OCI-LY3 (cell line): ENCODE results near the gene MYOG.

Experiments used
- H2AFZ ChIP-seq: fragments of 200-600, 300-600 bp; shearing (Covaris generic); 2 replicates; pipeline ENCODE4 v1.6.0; 2014; ENCODE audit warnings: antibody characterized with exemption, low read depth, low read length
- H3K27ac ChIP-seq: fragments of 200-600, 300-600 bp; sonication (generic); 2 replicates; pipeline ENCODE4 v1.5.1; 2014; ENCODE audit warnings: mild to moderate bottlenecking, low read length, moderate library complexity, mixed read lengths
- H3K27me3 ChIP-seq: fragments of 200-600, 300-600 bp; sonication (generic); 2 replicates; pipeline ENCODE4 v1.6.1; 2014; ENCODE audit warnings: low read depth, low read length, mixed read lengths
- H3K36me3 ChIP-seq: fragments of 200-600, 300-600 bp; sonication (generic); replicated peaks from 2 replicates; pipeline ENCODE3; 2014; ENCODE audit warnings: low read depth, low read length, mixed read lengths
- H3K4me1 ChIP-seq: fragments of 300-600, 200-600 bp; sonication (generic); 2 replicates; pipeline ENCODE4 v1.6.1; 2014; ENCODE audit warnings: low read length, mixed read lengths
- H3K4me2 ChIP-seq: fragments of 200-600, 300-600 bp; sonication (generic); 2 replicates; pipeline ENCODE4 v1.6.1; 2014; ENCODE audit warnings: low read length, mixed read lengths
- H3K4me3 ChIP-seq: fragments of 300-600, 200-600 bp; sonication (generic); 2 replicates; pipeline ENCODE4 v1.5.1; 2014; ENCODE audit warnings: antibody characterized with exemption, mild to moderate bottlenecking, low read length, moderate library complexity
- H3K79me2 ChIP-seq: fragments of 300-600, 200-600 bp; shearing (Covaris generic); 2 replicates; pipeline ENCODE4 v1.6.1; 2014; ENCODE audit warnings: mild to moderate bottlenecking, low read length, mixed read lengths
- H3K9ac ChIP-seq: fragments of 300-600, 200-600 bp; shearing (Covaris generic); 2 replicates; pipeline ENCODE4 v1.6.0; 2014; ENCODE audit warnings: mild to moderate bottlenecking, low read length, moderate library complexity
- H3K9me3 ChIP-seq: fragments of 200-600, 300-600 bp; shearing (Covaris generic); 2 replicates; pipeline ENCODE4 v1.6.1; 2014; ENCODE audit warnings: low read length, mixed read lengths; ENCODE audit not compliant: insufficient read depth
- H4K20me1 ChIP-seq: fragments of 200-600, 300-600 bp; sonication (generic); 2 replicates; pipeline ENCODE4 v1.6.1; 2016; ENCODE audit warnings: low read length, mixed read lengths; ENCODE audit not compliant: insufficient read depth
- EZH2phosphoT487 ChIP-seq: fragments of 200-600 bp; shearing (Covaris generic); IDR thresholded peaks from 2 replicates; pipeline ENCODE4 v1.6.1; 2018; ENCODE audit warnings: antibody characterized with exemption, mixed run types, low read depth
- TF ChIP-seq, protein P1 (sequence below): fragments of 200-600, 300-600 bp; sonication (generic); IDR thresholded peaks from 2 replicates; pipeline ENCODE4 v1.5.1; 2014; ENCODE audit warnings: antibody characterized with exemption, low read length, low read depth

Gene MYOG

GRCh38 chr1:203049077-203049476 lies 36.7 kb downstream of the MYOG start:
- H3K4me3 ChIP-seq: no peak overlapping the region
- TF ChIP-seq, protein P1, sequence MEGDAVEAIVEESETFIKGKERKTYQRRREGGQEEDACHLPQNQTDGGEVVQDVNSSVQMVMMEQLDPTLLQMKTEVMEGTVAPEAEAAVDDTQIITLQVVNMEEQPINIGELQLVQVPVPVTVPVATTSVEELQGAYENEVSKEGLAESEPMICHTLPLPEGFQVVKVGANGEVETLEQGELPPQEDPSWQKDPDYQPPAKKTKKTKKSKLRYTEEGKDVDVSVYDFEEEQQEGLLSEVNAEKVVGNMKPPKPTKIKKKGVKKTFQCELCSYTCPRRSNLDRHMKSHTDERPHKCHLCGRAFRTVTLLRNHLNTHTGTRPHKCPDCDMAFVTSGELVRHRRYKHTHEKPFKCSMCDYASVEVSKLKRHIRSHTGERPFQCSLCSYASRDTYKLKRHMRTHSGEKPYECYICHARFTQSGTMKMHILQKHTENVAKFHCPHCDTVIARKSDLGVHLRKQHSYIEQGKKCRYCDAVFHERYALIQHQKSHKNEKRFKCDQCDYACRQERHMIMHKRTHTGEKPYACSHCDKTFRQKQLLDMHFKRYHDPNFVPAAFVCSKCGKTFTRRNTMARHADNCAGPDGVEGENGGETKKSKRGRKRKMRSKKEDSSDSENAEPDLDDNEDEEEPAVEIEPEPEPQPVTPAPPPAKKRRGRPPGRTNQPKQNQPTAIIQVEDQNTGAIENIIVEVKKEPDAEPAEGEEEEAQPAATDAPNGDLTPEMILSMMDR: no peak
- TF ChIP-seq EZH2phosphoT487: no peak
- H3K9ac ChIP-seq: no peak overlapping the region
- H2AFZ ChIP-seq: no peak overlapping the region
- no peaks in the 10 kb centered on the region for H3K79me2 ChIP-seq
- peaks cover 39% of the 10 kb centered on the region for H3K27me3 ChIP-seq
- no peaks in the 10 kb centered on the region for H4K20me1 ChIP-seq
- H3K9me3 ChIP-seq: no peaks in the 10 kb centered on the region
- H3K27ac ChIP-seq: no peak overlapping the region
- no peaks in the 10 kb centered on the region for H3K36me3 ChIP-seq
- no peaks in the 10 kb centered on the region for H3K4me1 ChIP-seq
- H3K4me2 ChIP-seq: no peak overlapping the region

DNA sequence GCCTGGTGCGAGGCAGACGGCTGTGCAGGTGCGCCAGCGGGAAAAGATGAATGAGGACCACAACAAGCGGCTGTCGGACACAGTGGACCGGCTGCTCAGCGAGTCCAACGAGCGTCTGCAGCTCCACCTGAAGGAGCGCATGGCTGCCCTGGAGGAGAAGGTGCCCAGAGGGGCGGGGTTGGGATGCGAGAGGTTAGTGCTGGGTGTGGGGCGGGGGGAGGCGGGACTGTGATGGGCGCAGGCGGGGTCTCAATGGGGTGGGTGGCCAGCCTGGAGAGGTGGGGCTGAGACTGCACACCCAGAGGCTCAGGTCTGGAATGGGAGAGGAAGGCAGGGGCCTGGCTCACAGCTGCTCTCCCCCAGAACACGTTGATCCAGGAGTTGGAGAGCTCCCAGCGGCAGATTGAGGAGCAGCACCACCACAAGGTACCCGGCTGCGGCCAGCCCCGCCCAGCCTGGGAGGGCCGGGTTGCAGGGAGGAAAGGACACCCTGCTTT lies 37.2 kb downstream of the MYOG start:
- Histone ChIP-seq H3K9ac (no peak overlapping the region), H3K4me1 (no peaks in the 10 kb centered on the region), H3K27ac (no peak overlapping the region), H3K79me2 (no peaks in the 10 kb centered on the region), H3K9me3 (no peaks in the 10 kb centered on the region), H3K27me3 (peaks cover 39% of the 10 kb centered on the region), H2AFZ (no peak overlapping the region), H3K4me3 (no peak overlapping the region), H4K20me1 (no peaks in the 10 kb centered on the region), H3K36me3 (no peaks in the 10 kb centered on the region), H3K4me2 (no peak overlapping the region)
- TF ChIP-seq, protein P1: no peak
- no peak for TF ChIP-seq EZH2phosphoT487

GRCh38 chr1:203048086-203048485 lies 37.7 kb downstream of the MYOG start:
- H3K4me3 ChIP-seq: no peak overlapping the region
- peaks cover 39% of the 10 kb centered on the region for H3K27me3 ChIP-seq
- no peak overlapping the region for H3K27ac ChIP-seq
- no peaks in the 10 kb centered on the region for H4K20me1 ChIP-seq
- TF ChIP-seq EZH2phosphoT487: no peak
- TF ChIP-seq, protein P1: no peak
- no peaks in the 10 kb centered on the region for H3K79me2 ChIP-seq
- no peaks in the 10 kb centered on the region for H3K36me3 ChIP-seq
- H3K9ac ChIP-seq: no peak overlapping the region
- no peak overlapping the region for H2AFZ ChIP-seq
- no peak overlapping the region for H3K4me2 ChIP-seq
- no peaks in the 10 kb centered on the region for H3K9me3 ChIP-seq
- H3K4me1 ChIP-seq: no peaks in the 10 kb centered on the region

DNA sequence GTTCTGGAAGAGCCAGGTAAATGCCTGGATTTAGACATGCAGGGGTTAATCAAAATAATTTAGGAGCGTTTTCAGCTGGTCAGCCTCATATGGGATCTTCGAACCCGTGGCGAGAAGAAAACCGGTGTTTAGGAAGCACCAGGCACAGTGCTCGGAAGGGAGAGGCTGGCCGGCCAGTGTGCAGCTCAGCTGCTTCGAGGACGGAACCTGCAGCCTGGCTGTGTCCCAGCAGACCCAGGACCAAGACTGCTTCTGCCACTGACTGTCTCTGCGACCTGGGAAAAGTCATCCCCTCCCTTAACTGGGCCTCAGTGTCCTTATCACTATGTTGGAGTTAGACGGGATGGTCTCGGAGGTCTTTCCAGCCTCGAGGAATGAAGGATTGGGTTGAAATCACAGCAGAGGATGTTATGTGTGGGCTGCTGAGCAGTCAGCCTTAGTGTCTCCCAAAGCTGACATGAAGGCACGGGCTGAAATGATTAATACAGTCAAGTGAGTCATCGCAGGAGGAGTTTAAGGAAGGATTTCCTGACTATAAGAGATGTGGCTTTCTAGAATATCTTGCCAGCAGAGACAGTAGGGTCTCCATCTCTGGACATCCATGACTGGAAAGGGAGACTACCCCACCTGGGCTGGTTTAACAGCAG lies 38.7 kb downstream of the MYOG start:
- TF ChIP-seq EZH2phosphoT487: no peak
- TF ChIP-seq, protein P1: no peak
- Histone ChIP-seq H3K27me3 (peaks cover 35% of the 10 kb centered on the region), H4K20me1 (no peaks in the 10 kb centered on the region), H3K4me1 (no peaks in the 10 kb centered on the region), H3K9me3 (no peaks in the 10 kb centered on the region), H3K27ac (no peak overlapping the region), H3K4me3 (no peak overlapping the region), H3K36me3 (no peaks in the 10 kb centered on the region), H3K79me2 (no peaks in the 10 kb centered on the region), H3K4me2 (no peak overlapping the region), H2AFZ (no peak overlapping the region), H3K9ac (no peak overlapping the region)
